LNCAP (cell line): ENCODE results near the gene DPT.

Experiments used
- CTCF ChIP-seq: fragments of 450-650 bp; IDR thresholded peaks from 2 replicates; pipeline ENCODE4 v1.5.1; 2017; ENCODE audit warnings: mild to moderate bottlenecking

Gene DPT

GRCh38 chr1:168693197-168693871 lies 35.7 kb downstream of the DPT start:
- TF ChIP-seq CTCF: no peak

- no peak for TF ChIP-seq CTCF
Observed at GRCh38 chr1:168692472-168692871, 36.5 kb downstream of the DPT start.

GRCh38 chr1:168691541-168691940 lies 37.5 kb downstream of the DPT start:
- no peak for TF ChIP-seq CTCF

- TF ChIP-seq CTCF: no peak
Observed at GRCh38 chr1:168689726-168690602, 39.0 kb downstream of the DPT start.

GRCh38 chr1:168689327-168689657 lies 39.7 kb downstream of the DPT start:
- no peak for TF ChIP-seq CTCF

GRCh38 chr1:168688644-168689326 lies 40.2 kb downstream of the DPT start:
- TF ChIP-seq CTCF: no peak

GRCh38 chr1:168687816-168688215 lies 41.2 kb downstream of the DPT start:
- TF ChIP-seq CTCF: no peak
